Measurements from ENCODE around the gene FKBP7. TPM values are rescaled to one million over a fixed set of nuclear protein-coding genes. Genes with fewer than 3 reads are reported as not detected.
"Not testable (repeated sequence)": the region's sequence is repeated elsewhere in the genome, so short reads cannot be mapped to it uniquely, and the experiment has no call there.

FKBP7 gene
- total RNA-seq, 1 experiment from 2014 or later, result 3.6 TPM

DNA sequence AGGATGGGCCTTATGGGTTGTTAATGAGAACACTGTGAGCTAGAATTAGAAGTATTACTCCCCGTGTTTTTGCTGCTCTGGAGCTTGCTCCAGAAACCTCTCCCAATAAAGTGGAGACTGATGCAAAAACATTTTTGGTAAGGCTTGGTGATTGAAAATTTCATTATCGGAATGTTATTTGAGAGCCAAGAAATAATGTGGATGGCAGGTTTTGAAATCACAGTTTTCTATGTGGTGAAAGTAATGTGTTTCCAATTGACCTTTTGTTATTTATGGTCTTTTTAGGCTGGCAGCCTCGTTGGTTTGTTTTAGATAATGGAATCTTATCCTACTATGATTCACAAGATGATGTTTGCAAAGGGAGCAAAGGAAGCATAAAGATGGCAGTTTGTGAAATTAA lies 7.0 kb upstream of the FKBP7 start:
- DNase-seq (ENCODE audit: low spot score), result no peak

DNA sequence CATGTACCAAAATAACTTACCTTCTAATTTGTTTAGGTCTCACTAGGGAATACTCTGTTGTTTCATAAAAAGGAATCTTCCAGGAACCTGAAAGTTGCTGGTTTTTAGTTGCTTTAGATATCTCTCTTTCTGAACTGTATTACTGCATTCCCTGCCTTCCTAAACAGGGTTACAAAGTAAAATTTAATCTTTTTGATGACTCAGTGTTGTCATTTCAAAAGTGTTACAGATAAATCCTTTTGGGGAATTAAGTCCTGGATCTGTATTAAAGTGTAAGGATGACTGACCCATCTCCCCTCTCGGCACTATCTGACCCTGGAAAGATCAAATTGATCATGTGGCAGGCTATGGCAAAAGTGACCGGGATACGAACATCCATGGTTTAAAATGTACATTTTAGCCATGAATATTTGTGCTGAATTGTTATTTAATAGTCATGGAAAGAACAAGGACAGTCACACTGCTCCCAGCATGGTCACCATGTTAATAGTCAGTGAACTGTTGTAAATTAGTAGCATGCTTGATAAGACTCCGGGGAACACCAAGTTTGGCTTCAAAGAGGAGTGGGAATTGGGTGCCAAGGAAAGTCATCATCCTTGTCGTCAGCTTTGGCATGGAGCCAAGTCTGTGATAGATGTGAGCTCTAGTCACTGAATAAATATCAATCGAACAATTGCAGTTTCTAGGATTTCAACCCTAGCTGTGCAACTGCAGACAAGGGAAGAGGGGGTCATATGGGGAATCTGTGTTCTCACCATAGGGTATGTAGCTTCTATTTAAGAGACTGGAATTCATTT lies 6.0 kb upstream of the FKBP7 start:
- no peak for DNase-seq (ENCODE audit: low spot score)

DNA sequence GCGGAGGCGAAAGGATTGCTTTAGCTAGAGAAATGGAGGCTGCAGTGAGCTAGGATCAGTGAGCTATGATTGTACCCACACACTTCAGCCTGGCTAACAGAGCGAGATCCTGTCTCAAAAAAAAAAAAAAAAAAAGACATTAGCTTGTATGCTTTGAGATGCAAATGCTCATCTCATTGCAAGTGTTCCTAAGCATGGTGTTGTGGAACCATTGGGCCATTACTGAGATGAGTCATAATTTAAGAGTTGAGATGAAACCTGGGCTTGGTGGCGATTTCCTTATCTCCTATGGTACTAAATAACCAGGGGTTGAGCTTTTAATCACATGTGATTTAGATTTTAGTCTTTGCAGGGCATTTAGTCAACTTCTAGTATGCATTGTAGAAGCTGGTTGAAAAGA lies 4.0 kb upstream of the FKBP7 start:
- no peak for DNase-seq (ENCODE audit: low spot score)

DNA sequence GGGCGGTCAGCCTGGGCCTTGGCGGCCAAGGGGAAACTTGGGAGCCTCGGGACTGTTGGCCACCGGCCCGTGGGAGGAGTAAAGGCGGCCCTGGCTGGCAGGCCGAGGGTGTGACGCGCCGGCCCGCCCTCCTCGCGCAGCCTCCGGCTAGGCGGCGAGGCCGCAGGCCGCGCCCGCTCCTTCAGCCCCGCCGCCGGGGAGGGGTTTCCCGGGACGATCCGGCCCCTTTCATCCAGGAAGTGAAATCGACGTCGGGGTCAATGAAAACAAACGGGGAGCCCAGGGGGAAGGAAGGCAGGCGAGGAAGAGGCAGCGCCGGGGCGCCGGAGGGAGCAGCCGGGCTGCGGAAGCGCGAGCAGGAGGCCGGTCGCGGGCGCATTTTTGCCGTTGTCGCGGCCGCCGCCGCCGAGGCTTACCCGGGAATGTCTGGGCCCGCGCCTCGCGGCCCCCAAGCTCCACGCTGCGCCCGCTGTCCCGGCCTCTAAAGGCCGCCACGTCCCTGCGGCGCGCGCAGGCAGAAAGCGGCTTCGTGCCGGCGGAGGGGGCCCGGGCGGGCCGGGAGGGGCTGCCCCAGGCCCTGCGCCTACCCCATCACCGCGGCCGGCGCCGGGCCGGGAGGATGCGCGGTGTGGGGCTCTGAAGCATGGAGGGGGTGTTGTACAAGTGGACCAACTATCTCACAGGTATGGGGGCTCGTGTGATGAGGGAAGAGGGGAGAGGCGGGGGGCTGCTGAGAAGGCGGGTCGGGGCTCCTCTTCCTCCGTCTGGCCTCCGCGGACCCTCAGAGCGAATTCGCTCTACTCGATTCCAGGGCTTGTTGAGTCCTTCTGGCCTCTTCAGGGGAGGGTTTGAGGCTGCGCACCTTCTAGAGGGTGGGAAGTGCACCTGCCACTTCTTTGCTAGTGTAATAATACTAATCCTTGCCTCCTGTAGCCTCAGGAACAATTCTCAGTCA lies 2.1 kb upstream of the FKBP7 start, which contains the start of gene PLEKHA3:
PLEKHA3 (plus strand) TSS at position 231 of the 955 bp plus-strand sequence; CDS start at position 644, 413 bp downstream.
- peak; percentile 92 for DNase-seq (ENCODE audit: low spot score)

DNA sequence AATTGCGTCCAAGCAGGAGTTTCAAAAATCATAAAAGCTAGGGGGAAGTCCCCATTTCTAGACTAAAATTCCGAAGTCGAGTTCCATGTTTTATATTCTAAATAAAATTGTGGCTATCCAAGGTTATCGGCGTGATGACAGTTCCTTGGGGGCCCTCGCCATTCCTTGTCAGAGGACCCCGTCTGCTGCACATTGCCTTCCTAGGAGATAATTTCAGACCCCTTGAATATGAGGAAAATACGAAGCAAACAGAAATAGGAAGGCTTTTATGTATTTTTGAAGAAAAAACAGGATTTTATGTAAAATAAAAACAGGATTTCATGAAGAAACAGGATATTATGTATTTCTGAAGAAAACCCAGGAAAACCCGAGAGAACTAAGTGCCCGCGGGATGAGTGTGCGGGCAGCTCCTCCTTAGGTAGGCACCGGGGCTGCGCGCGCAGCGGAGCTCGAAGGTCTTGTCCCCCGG lies 1.4 kb upstream of the FKBP7 start:
- DNase-seq (ENCODE audit: low spot score), result no peak

DNA sequence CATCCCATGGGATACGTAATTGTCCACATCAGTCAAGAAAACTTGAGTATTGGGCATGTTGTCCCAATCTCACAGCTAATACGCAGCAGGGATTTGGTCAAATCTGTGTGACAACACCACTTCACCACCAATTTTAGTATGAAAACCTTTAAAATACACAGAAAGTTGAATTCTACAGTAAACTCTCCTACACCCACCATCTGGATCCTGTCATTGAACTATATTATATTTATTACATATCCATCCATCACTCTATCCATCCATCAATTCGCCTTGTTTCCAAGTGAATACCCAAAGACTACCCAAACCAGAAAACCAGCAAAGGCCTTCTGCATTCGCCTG lies 846 bp upstream of the FKBP7 start:
- DNase-seq (ENCODE audit: low spot score), result no peak

DNA sequence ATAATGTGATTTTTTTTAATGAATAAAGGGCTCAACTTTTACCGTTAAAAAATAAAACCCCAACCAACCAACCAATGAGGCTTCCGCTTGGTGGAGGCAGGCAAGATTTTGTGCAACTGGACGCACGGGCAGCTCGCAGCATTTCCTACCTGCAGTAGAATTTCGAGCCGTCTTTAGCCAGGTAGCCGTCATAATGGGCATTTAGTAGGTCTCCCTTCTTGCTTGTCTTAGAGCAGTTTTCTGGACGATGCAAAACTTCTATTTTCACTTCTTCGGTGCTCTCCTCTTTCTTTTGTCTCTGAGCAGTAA lies 316 bp downstream of the FKBP7 start:
- no peak for DNase-seq (ENCODE audit: low spot score)

DNA sequence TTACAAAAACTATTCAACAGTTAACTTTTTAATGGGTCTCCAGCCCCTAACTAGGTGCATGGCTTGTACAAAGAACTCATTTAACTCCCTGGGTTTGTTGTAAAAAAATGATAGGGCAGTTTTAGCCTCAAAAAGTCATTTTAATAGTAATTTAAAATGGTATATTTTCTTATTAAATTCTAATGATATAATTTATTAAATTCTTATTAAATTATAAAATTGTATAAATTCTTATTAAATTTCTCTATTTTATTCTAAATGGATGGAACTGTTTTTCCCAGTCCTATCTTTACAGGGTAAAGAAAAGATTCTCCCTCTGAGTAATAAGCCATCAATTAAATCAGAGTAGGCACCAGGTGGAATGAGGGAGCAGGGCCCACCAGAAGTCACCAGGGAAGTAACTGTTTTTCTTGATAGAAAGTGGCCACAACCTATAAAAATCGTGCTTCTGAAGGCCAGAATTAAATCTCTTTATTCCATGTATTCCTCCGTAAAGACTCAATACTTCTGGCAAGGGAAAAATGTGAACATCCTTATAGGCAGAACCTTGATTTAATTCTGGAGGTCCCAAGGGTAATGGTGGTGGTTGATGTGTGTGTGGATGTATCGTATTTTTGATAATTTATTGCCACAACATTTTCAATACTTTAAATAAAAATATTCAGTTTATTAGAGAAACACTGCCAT lies 814 bp downstream of the FKBP7 start:
- DNase-seq (ENCODE audit: low spot score), result no peak

DNA sequence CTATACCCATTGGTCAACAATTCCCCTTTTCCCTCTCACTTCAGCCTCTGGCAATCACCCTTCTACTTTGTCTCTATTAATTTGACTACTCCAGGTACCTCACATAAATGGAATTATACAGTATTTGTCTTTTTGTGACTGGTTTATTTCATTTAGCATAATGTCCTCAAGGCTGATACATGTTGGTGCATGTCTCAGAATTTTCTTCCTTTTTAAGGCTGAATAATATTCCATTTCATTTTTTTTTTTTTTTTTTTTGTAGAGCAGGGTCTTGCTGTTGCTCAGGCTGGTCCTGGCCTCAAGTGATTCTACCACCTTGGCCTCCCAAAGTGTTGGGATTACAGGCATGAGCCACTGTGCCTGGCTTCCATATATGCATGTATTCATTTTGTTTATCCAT lies 1.9 kb downstream of the FKBP7 start:
- DNase-seq (ENCODE audit: low spot score), result no peak

DNA sequence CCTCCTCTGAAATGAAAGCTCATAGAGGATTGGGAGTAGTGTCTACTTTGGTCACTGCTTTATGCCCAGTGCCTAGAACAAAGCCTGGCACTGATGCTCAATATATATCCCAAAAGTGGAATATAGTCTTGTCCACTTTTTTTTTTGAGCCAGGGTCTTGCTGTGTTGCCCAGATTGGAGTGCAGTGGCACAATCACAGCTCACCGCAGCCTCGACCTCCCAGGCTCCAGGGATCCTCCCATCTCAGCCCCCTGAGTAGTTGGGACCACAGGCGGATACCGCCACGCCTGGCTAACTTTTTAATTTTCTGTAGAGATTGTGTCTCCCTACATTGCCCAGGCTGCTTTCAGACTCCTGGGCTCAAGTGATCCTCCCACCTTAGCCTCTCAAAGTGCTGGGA lies 3.8 kb downstream of the FKBP7 start:
- no peak for DNase-seq (ENCODE audit: low spot score)

DNA sequence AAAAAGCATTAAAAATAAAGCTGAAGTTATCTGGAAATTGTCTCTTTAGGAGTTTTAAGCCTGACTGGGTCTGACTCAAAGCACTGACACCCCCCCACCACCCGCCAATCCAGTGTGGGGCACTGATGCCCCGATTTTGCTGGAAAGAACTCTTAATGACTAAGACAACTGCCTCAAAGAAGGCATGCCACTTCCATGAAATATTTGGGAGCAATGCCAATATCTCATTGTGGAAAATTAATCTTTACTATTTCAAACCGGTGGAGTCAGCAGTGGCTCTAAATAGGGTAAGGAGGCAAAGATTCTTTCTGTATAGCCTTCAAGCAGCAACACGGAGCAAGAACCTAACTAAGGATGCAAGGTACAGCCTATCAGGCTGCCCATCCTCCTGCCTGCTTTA lies 4.5 kb downstream of the FKBP7 start:
- no peak for DNase-seq (ENCODE audit: low spot score)

DNA sequence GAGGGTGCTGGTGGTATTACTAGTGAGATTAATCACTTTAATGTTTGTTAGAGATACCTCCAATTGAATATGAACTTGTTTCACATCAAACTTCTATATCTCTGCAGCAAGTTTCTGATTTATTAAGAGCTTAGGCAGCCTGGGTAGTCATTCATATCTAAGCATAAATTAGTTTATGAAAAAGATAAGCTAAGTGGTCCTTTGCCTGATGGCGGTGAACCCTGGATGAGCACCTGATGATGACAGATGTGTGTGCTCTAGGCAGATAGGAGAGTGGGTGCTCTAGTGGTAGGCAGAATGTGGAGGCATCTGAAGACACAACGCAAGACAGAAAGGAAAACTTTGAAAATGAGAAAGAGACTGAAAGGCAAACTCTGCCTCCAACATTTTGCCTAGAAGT lies 5.0 kb downstream of the FKBP7 start:
- no peak for DNase-seq (ENCODE audit: low spot score)

DNA sequence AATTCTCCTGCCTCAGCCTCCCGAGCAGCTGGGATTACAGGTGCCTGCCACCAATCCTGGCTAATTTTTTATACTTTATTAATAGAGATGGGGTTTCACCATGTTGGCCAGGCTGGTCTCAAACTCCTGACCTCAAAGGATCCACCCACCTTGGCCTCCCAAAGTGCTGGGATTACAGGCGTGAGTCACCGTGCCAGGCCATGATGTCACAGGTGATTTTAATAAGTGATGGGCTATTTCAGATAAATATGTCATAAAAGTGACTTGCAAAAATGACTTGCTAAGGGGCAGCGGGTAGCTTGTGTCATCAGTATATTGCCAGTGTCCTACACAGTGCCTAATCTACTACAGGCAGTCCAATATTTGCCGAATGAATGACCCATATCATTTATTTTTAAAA lies 7.1 kb downstream of the FKBP7 start:
- DNase-seq (ENCODE audit: low spot score), result not testable (repeated sequence)

DNA sequence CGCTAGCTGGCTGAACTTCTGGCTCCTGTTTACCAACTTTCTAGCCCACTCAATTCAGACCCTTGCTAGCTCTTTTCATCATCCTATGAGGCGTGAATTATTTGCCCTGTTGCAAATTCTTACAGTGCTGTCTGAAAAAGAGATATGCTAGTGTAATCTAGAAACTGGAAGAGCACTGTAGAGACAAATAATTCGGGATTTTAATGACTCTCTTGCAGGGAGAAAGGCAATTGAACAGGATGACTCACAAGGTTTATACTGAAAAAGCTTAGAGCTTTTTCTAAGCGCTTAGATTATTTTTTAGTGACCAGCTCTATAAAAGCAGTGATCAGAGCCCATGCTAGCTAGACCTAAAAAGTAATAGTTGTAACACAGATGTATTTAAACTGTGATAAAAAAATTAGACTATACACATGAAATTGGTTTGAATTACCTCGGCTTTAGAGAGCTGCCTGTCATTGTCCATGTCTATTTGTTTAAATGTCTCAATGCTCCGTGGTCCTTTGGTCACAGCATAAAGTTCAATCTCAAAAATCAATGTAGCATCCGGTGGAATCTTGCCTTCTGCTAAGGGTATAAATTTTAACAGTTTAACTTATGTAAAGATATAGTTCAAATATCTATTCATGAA lies 9.1 kb downstream of the FKBP7 start:
- no peak for DNase-seq (ENCODE audit: low spot score)

DNA sequence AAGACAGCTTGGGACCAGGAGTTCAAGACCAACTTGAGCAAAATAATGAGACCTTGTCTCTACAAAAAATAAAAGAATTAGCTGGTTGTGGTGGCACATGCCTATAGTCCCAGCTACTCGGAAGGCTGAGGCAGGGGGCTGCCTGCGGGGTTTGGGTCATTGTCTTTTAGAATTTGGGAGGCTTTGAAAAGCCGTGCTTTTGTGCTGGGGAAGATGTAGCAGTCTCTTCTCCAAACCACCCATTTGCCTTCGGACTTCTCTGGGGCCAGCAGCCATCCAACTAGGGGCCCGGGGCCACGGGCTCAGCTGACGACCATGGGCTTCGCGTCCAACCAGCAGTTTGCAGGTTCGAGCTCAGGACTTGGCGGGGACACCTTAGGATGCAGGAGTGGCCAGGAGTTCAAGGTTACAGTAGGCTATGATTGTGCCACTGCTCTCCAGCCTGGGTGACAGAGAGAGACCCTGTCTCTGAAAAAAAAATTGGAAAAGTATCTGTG lies 21.0 kb downstream of the FKBP7 start:
- DNase-seq (ENCODE audit: low spot score), result no peak

DNA sequence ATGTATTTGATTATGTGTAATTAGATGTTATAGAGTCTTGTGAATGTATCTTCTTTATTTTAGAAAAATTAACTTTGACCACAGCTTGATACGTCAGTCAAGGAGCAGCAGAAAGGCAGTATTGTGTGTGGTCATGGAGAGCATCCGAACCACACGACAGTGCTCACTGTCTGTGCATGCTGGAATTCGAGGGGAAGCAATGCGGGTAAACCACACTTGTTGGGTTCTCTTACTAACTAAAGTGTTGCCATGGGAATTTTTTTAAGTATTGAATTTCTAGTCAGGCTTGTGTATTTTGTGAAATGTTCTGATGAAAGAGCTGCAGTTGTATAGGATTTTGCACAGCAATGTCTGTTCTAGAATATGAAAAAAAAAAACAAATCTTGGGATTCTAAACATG lies 22.5 kb downstream of the FKBP7 start:
- DNase-seq (ENCODE audit: low spot score), result no peak

DNA sequence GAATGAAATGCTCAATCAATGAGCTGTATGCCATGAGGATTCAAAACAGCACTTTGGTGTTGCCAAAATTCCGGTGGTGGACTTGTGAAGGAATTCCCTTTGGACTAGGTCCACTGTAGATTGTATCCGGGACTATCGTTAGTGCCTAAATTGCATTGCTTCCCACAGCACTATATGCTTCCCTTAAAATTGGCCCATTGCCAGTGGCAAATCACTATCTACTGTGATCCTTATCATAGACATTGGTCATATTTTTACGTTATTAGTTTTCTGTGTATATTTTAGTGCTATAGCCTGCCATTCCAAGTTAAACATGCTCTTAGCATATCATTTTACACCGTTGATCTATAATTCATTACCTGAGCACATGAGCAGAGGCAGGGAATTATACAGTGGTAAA lies 25.5 kb downstream of the FKBP7 start:
- DNase-seq (ENCODE audit: low spot score), result no peak

DNA sequence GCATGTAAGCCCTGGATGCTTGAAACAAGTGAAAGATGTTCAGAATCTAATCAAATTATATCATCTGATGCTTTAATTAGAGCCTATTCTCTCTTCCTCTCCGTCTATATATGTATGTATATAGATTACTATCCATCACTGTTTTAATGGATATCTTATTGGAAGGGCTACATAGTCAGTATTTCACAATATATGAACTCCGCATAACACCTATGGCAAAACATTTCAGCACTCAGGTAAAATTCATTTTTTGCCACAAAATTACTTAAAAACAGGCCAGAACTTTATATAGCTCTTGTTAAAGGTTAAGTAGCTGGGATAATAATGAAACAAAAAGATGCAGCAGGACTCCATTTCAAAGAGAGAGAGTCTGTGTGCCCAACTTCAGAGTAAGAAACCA lies 26.1 kb downstream of the FKBP7 start:
- no peak for DNase-seq (ENCODE audit: low spot score)

DNA sequence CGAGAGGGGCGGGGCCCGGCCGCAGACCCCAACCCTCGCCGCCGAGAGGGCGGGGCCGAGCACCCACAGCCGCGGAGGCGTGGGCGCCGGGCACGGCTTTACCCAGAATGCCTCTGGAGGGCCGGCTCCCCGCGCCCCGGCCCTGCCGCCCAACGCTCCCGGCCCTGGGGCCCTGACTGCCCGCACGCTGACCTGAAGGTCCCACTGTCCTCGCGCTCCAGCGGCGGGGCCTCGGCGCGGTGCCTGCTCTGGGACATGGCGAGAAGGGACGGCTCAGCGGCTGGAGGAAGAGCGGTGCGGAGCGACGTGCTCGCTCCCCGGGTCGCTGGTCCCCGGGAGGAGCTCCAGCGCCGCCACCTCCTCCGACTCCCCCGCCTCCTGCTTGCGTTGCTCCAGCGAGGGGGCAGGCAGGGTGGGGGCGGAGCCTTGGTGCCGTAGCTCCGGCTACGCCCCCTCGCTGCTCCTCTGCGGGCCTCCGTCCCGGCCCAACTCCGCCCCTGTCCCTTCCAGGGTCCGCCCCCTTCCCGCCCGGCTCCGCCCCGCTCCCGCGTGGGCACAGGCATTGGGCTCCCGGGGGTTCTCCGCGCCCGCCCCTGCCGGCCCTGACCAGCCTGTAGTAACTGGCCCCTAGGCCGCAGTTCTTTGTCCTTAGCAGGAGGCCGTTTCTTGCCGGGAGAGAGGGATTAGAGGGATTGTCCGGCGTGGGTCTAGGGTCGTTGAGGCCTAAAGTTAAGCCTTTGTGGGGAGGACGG lies 27.4 kb downstream of the FKBP7 start, which contains the start of the genes PJVK and PRKRA:
PJVK (plus strand) TSS at position 605 of the 752 bp plus-strand sequence. CDS start 2,032 bp downstream, outside the sequence.
PRKRA (minus strand) TSS at position 402 of the 752 bp plus-strand sequence; CDS start at position 257, 145 bp downstream.
- peak; percentile 89 for DNase-seq (ENCODE audit: low spot score)

DNA sequence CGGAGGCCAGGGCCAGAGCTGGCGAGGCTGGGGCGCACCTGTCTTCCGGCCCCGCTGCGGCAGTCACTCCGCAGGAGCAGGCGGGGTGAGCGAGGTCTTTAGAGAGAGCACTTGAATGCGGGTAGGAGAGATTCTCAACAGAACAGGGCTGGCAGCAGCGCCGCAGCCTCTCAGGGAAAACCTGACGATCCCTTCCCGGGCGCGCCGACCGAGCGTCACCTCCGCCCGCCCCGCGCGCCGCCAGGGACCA lies 28.0 kb downstream of the FKBP7 start:
- DNase-seq (ENCODE audit: low spot score), result no peak

All from A172 (cell line).